Right cardiac atrium (tissue), 5 donors: Measurements from ENCODE around the gene MUCL3. TPM values are rescaled to one million over a fixed set of nuclear protein-coding genes. Genes with fewer than 3 reads are reported as not detected.
A peak's percentile ranks its signal among the peaks of the same experiment; 100 is the strongest.
"Not testable (repeated sequence)": the region's sequence is repeated elsewhere in the genome, so short reads cannot be mapped to it uniquely, and the experiment has no call there.

Source experiments
- ATAC-seq, 2 donors: fragments of 200-7000 bp; cut with Tn5 transposase; one replicate each; pipeline versions ENCODE4 v1.8.0 to v1.9.1; 2020; ENCODE audit warnings: moderate library complexity in 2 of 2, mild to moderate bottlenecking in 1 of 2
- DNase-seq, 3 donors: peaks; one replicate each; pipeline ENCODE4 v3.0.0-alpha.2; 2020
- H3K27ac ChIP-seq: one replicate; pipeline ENCODE4 v1.5.1; 2013; ENCODE audit warnings: mild to moderate bottlenecking, low read length, control low read depth, moderate library complexity
- H3K27me3 ChIP-seq: one replicate; pipeline ENCODE4 v1.6.1; 2013; ENCODE audit not compliant: control insufficient read depth, insufficient read depth
- H3K4me1 ChIP-seq: one replicate; pipeline ENCODE4 v1.6.1; 2013; ENCODE audit warnings: low read length; ENCODE audit not compliant: control insufficient read depth, insufficient read depth
- H3K4me3 ChIP-seq: one replicate; pipeline ENCODE4 v1.5.1; 2013; ENCODE audit warnings: low read length, control low read depth
- H3K9me3 ChIP-seq: one replicate; pipeline ENCODE4 v1.6.1; 2013; ENCODE audit warnings: low read length; ENCODE audit not compliant: control insufficient read depth
- WGBS: extraction: QIAGEN DNeasy Blood & Tissue Kit; methylation state at CpG from one replicate; pipeline ENCODE4 v1.1.7; 2013; 5-methylcytosine and 5-hydroxymethylcytosine counted together
- intact Hi-C, 4 donors: fragments of 100-400 bp; cut with DNase I; formaldehyde crosslinking; loops; one replicate each; pipeline versions ENCODE4 v1.11.0 to v1.14.0; 2022 to 2023
- polyA plus RNA-seq: library from polyadenylated mRNA; stranded (reverse); fragments of 200-250 nt; gene quantifications from one replicate; pipeline ENCODE4 v1.2.3, GENCODE V29; 2013
- total RNA-seq, 4 donors: library from RNA; stranded (reverse); fragmentation: NEBNext Ultra II Directional; extraction: Animal tissue kit (Norgen Biotek cat#: 25700); gene quantifications; one replicate each; pipeline ENCODE4 v1.2.1, GENCODE V29; 2021
- donor health status: healthy with polysubstance abuse.
- donor health status: DM: no; HTN: yes; CAD: no.
- donor health status: DM: no; HTN: no; CAD: no.
- donor health status: DM: no; HTN: yes; CAD: no; lungs with severe emphysema.
- donor health status: DM: yes; HTN: yes; CAD: no.

The MUCL3 gene
- total and polyA plus RNA-seq, 5 donors = not detected

- intact Hi-C loops = no loop called here
- no peak for ATAC-seq
- WGBS = 77% methylated on average over 1 of the region's 1 CpG
- Histone ChIP-seq H3K9me3 (no peaks in the 10 kb centered on the region), H3K27ac (no peak overlapping the region), H3K4me1 (no peaks in the 10 kb centered on the region), H3K4me3 (no peak overlapping the region), H3K27me3 (no peaks in the 10 kb centered on the region)
- no peak for DNase-seq
Observed at GRCh38 chr6:30900863-30901417, 39.8 kb upstream of the MUCL3 start.

GRCh38 chr6:30901436-30901835 lies 39.3 kb upstream of the MUCL3 start:
- H3K4me1 ChIP-seq = no peaks in the 10 kb centered on the region
- no peak for ATAC-seq
- no peak for DNase-seq
- no peaks in the 10 kb centered on the region for H3K27me3 ChIP-seq
- H3K27ac ChIP-seq = no peak overlapping the region
- intact Hi-C loops = no loop called here
- H3K9me3 ChIP-seq = no peaks in the 10 kb centered on the region
- no peak overlapping the region for H3K4me3 ChIP-seq

- H3K27ac ChIP-seq, DNase-seq, H3K9me3 ChIP-seq, ATAC-seq, H3K27me3 ChIP-seq, intact Hi-C loops, H3K4me1 ChIP-seq, H3K4me3 ChIP-seq: not testable (repeated sequence)
- WGBS = 75% methylated on average over 9 of the region's 9 CpGs
Observed at GRCh38 chr6:30902196-30902595, 38.6 kb upstream of the MUCL3 start.

- DNase-seq (no peak), ATAC-seq (no peak)
- WGBS = 50% methylated on average over 5 of the region's 5 CpGs
- Histone ChIP-seq H3K9me3 (no peaks in the 10 kb centered on the region), H3K4me3 (no peak overlapping the region), H3K27me3 (no peaks in the 10 kb centered on the region), H3K4me1 (no peaks in the 10 kb centered on the region), H3K27ac (no peak overlapping the region)
- intact Hi-C loops = no loop called here
Observed at GRCh38 chr6:30902709-30903108, 38.1 kb upstream of the MUCL3 start.

GRCh38 chr6:30903236-30903635 lies 37.5 kb upstream of the MUCL3 start:
- Histone ChIP-seq H3K4me1 (peaks cover under 1% of the 10 kb centered on the region), H3K27ac (no peak overlapping the region), H3K27me3 (no peaks in the 10 kb centered on the region), H3K4me3 (no peak overlapping the region), H3K9me3 (no peaks in the 10 kb centered on the region)
- intact Hi-C loops = no loop called here
- 92% methylated on average over 4 of the region's 4 CpGs for WGBS
- DNase-seq (no peak), ATAC-seq (no peak)

GRCh38 chr6:30907290-30907757 lies 33.4 kb upstream of the MUCL3 start:
- H3K9me3 ChIP-seq, H3K27me3 ChIP-seq, intact Hi-C loops, H3K4me1 ChIP-seq, ATAC-seq, DNase-seq, H3K27ac ChIP-seq: not testable (repeated sequence)
- WGBS = 54% methylated on average over 16 of the region's 16 CpGs
- peak overlapping the region; percentile 45 for H3K4me3 ChIP-seq

GRCh38 chr6:30907758-30908591 lies 32.8 kb upstream of the MUCL3 start, which contains the start of gene GTF2H4:
Gene GTF2H4, plus strand, starts transcription at chr6:30908207.
- ATAC-seq = peak; percentile 98
- intact Hi-C loops = no loop called here

GRCh38 chr6:30908700-30909099 lies 32.1 kb upstream of the MUCL3 start:
- no peaks in the 10 kb centered on the region for H3K27me3 ChIP-seq
- H3K27ac ChIP-seq = no peak overlapping the region
- DNase-seq (no peak), ATAC-seq (no peak)
- intact Hi-C loops = no loop called here
- WGBS = 30% methylated on average over 2 of the region's 2 CpGs
- H3K4me1 ChIP-seq = peaks cover 8% of the 10 kb centered on the region
- H3K9me3 ChIP-seq = no peaks in the 10 kb centered on the region
- H3K4me3 ChIP-seq = peak overlapping the region; percentile 99

More at GRCh38 chr6:30907758-30908591, 32.8 kb upstream of the MUCL3 start, which contains the start of gene GTF2H4:
- Histone ChIP-seq H3K27me3 (no peaks in the 10 kb centered on the region), H3K4me1 (peaks cover 8% of the 10 kb centered on the region), H3K9me3 (no peaks in the 10 kb centered on the region), H3K4me3 (peak within 1 kb of the TSS; percentile 99), H3K27ac (no peak within 1 kb of the TSS)
- DNase-seq = peak; percentile 97 to 99 (median 97)
- WGBS = under 1% methylated on average over 49 of the region's 49 CpGs

GRCh38 chr6:30910473-30910872 lies 30.3 kb upstream of the MUCL3 start:
- not testable (repeated sequence) for ATAC-seq, H3K4me3 ChIP-seq, H3K4me1 ChIP-seq, H3K9me3 ChIP-seq, H3K27ac ChIP-seq, H3K27me3 ChIP-seq
- DNase-seq = peak in 1 of 3 donors; percentile 38
- WGBS = 92% methylated on average over 12 of the region's 12 CpGs
- intact Hi-C loops = loop anchor here in 2 of 4 donors (10.0 kb wide), 2 partner anchors 164 to 166 kb away; partner anchors contain the start of genes FLOT1 (in 1 of the 2) and IER3 (in 1 of the 2)

GRCh38 chr6:30912746-30913520 lies 27.8 kb upstream of the MUCL3 start:
- peak in 1 of 3 donors; percentile 49 for DNase-seq
- WGBS = 78% methylated on average over 8 of the region's 8 CpGs
- intact Hi-C loops = loop anchor here in 2 of 4 donors (10.0 kb wide), 2 partner anchors 162 to 168 kb away; partner anchors contain the start of genes FLOT1 (in 1 of the 2) and IER3 (in 1 of the 2)

More at GRCh38 chr6:30912746-30913520, 27.8 kb upstream of the MUCL3 start:
- peaks cover 10% of the 10 kb centered on the region for H3K4me1 ChIP-seq
- no peaks in the 10 kb centered on the region for H3K27me3 ChIP-seq
- H3K4me3 ChIP-seq = no peak overlapping the region
- H3K9me3 ChIP-seq = no peaks in the 10 kb centered on the region
- no peak overlapping the region for H3K27ac ChIP-seq
- ATAC-seq = no peak
